Right lobe of liver (tissue), 6 donors: ENCODE data around the gene SUN1. TPM values are rescaled to one million over a fixed set of nuclear protein-coding genes. Genes with fewer than 3 reads are reported as not detected.

ENCODE experiments used
- ATAC-seq, 4 donors: fragments of 200-7000 bp; cut with Tn5 transposase; one replicate each; pipeline ENCODE4 v1.9.1; 2020; ENCODE audit warnings: mild to moderate bottlenecking in 4 of 4, moderate library complexity in 4 of 4
- DNase-seq, 3 donors: peaks; one replicate each; pipeline ENCODE4 v3.0.0-alpha.2; 2020
- H3K27ac ChIP-seq, 3 donors: fragments of 200-600 bp; one replicate each; pipeline ENCODE4 v1.8.0; 2022
- H3K27me3 ChIP-seq, 2 donors: fragments of 200-600 bp; one replicate each; pipeline ENCODE4 v1.8.0; 2022
- H3K36me3 ChIP-seq, 4 donors: fragments of 200-600 bp; sonication (generic) in 1 of 4; one replicate each; pipeline versions ENCODE4 v1.5.1 to v1.8.0; 2017 to 2022; ENCODE audit warnings: control low read depth in 1 of 4
- H3K4me1 ChIP-seq, 4 donors: fragments of 200-600 bp; sonication (generic) in 1 of 4; one replicate each; pipeline versions ENCODE4 v1.5.1 to v1.8.0; 2017 to 2022; ENCODE audit warnings: control low read depth in 1 of 4
- H3K4me3 ChIP-seq, 3 donors: fragments of 200-600 bp; one replicate each; pipeline ENCODE4 v1.8.0; 2022
- H3K9me3 ChIP-seq, 4 donors: fragments of 200-600 bp; sonication (generic) in 1 of 4; one replicate each; pipeline versions ENCODE4 v1.5.1 to v1.8.0; 2017 to 2022; ENCODE audit warnings: control low read depth in 1 of 4
- CTCF ChIP-seq, 4 donors: fragments of 200-600 bp in 3 of 4; fragments of 450-650 bp in 1 of 4; IDR thresholded peaks; one replicate each; pipeline versions ENCODE4 v1.5.1 to v1.8.0; 2016 to 2022; ENCODE audit warnings: antibody characterized with exemption in 4 of 4, mild to moderate bottlenecking in 2 of 4
- POLR2A ChIP-seq: fragments of 450-650 bp; IDR thresholded peaks from one replicate; pipeline ENCODE4 v1.6.1; 2017; ENCODE audit warnings: antibody characterized with exemption, mild to moderate bottlenecking
- WGBS: methylation state at CpG from one replicate; pipeline ENCODE4 v1.1.6; 2018; ENCODE audit warnings: low coverage, low lambda C conversion rate; ENCODE audit not compliant: insufficient coverage; ENCODE audit errors: missing lambda C conversion rate; 5-methylcytosine and 5-hydroxymethylcytosine counted together
- intact Hi-C, 2 donors: fragments of 100-400 bp; cut with DNase I; formaldehyde crosslinking; loops; one replicate each; pipeline versions ENCODE4 v1.11.2 to v1.14.1; 2022
- total RNA-seq, 6 experiments: library from RNA; depleted of rRNA in 2 of 6; stranded (reverse); fragments of >200 nt in 2 of 6; fragmentation: NEBNext Ultra II Directional in 3 of 6; extraction: Animal tissue kit (Norgen Biotek cat#: 25700) in 3 of 6; gene quantifications; one replicate each; pipeline versions ENCODE4 v1.1.0 to v1.2.4, GENCODE V29; 2016 to 2023
- donor health status: DM: no; HTN: yes; CAD: no.
- donor health status: DM: no; HTN: no; CAD: no.
- donor health status: DM: no; HTN: no; CAD: no.
- donor health status: DM: no; HTN: yes; CAD: no.
- donor health status: DM: no; HTN: yes; CAD: no.

The SUN1 gene
- total RNA-seq, 6 experiments from 2014 or later = 33.4 to 54.0 (median 48.7) TPM

GRCh38 chr7:863106-863505 lies 30.8 kb downstream of the SUN1 start:
- WGBS = 0% methylated on average over 1 of the region's 16 CpGs
- Histone ChIP-seq H3K4me3 (no peak overlapping the region), H3K4me1 (peaks cover 0 to 16% (median 8%) of the 10 kb centered on the region in 4 donors), H3K36me3 (peaks cover 4 to 33% (median 13%) of the 10 kb centered on the region in 4 donors), H3K9me3 (no peaks in the 10 kb centered on the region), H3K27ac (no peak overlapping the region), H3K27me3 (no peaks in the 10 kb centered on the region)
- intact Hi-C loops = no loop called here
- ATAC-seq (no peak), DNase-seq (no peak)
- TF ChIP-seq POLR2A (no peak), CTCF (IDR thresholded peaks at IDR 0.05) (no peak)

- 96% methylated on average over 16 of the region's 25 CpGs for WGBS
- peaks cover 0 to 14% (median 8%) of the 10 kb centered on the region in 4 donors for H3K4me1 ChIP-seq
Observed at GRCh38 chr7:865921-866320, 33.6 kb downstream of the SUN1 start.

GRCh38 chr7:867001-867405 lies 34.7 kb downstream of the SUN1 start:
- H3K27ac ChIP-seq = peak overlapping the region; percentile 84 to 96 (median 88)
- no peaks in the 10 kb centered on the region for H3K9me3 ChIP-seq
- 24% methylated on average over 18 of the region's 18 CpGs for WGBS
- intact Hi-C loops = no loop called here
- TF ChIP-seq CTCF (IDR thresholded peaks at IDR 0.05) (no peak), POLR2A (peak; percentile 41)
- H3K4me1 ChIP-seq = peaks cover 0 to 11% (median 6%) of the 10 kb centered on the region in 4 donors
- no peaks in the 10 kb centered on the region for H3K27me3 ChIP-seq
- H3K4me3 ChIP-seq = peak overlapping the region in 1 of 3 donors; percentile 12
- peaks cover 0 to 38% (median 11%) of the 10 kb centered on the region in 4 donors for H3K36me3 ChIP-seq
- ATAC-seq = peak; percentile 90 to 95 (median 94)
- peak; percentile 86 to 96 (median 96) for DNase-seq

More at GRCh38 chr7:865921-866320, 33.6 kb downstream of the SUN1 start:
- intact Hi-C loops = no loop called here
- Histone ChIP-seq H3K9me3 (no peaks in the 10 kb centered on the region), H3K27ac (peak overlapping the region; percentile 84 to 96 (median 88)), H3K36me3 (peaks cover 4 to 45% (median 14%) of the 10 kb centered on the region in 4 donors), H3K4me3 (no peak overlapping the region), H3K27me3 (no peaks in the 10 kb centered on the region)
- ATAC-seq = no peak
- no peak for DNase-seq
- TF ChIP-seq CTCF (IDR thresholded peaks at IDR 0.05) (no peak), POLR2A (no peak)

- peak in 1 of 3 donors; percentile 61 for DNase-seq
Observed at GRCh38 chr7:867406-868188, 35.3 kb downstream of the SUN1 start.

More at GRCh38 chr7:867406-868188, 35.3 kb downstream of the SUN1 start:
- Histone ChIP-seq H3K9me3 (no peaks in the 10 kb centered on the region), H3K27me3 (no peaks in the 10 kb centered on the region), H3K36me3 (peaks cover 0 to 38% (median 11%) of the 10 kb centered on the region in 4 donors), H3K4me1 (peaks cover 0 to 11% (median 6%) of the 10 kb centered on the region in 4 donors), H3K4me3 (peak overlapping the region in 1 of 3 donors; percentile 12), H3K27ac (peak overlapping the region; percentile 84 to 96 (median 88))
- 57% methylated on average over 6 of the region's 22 CpGs for WGBS
- intact Hi-C loops = no loop called here
- peak; percentile 8 to 66 (median 30) for ATAC-seq
- no peak for TF ChIP-seq POLR2A
- no peak for TF ChIP-seq CTCF (IDR thresholded peaks at IDR 0.05)
